Measurements from ENCODE around the gene HAO1.

DNA sequence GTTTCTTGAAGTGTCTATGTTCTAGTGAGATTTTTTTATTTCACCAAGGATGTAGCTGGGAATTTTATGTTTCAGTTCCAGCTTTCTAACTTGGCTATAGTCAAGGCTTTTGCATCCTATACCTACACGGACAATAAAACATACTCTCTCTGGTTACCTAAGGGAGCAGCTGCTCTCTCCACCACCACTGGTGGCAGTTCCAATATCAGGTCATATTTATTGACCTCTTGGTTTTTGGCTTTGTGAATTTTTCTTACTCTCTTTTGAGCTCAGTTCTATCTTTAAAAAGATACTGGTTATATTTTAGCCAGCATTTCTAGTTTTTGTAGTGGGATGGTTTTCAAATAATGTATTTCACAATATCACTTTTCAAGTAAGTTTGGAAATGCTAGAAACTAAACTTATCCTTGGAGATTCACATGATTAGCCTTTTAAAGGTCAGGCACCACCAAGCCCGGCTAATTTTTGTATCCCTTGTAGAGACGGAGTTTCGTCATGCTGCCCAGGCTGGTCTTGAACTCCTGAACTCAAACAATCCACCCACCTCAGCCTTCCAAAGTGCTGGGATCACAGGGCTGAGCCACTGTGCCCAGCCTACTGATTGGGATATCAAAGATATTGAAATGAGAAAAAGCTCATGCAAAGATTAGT lies 34.7 kb upstream of the HAO1 start:
- TF ChIP-seq, protein P1, sequence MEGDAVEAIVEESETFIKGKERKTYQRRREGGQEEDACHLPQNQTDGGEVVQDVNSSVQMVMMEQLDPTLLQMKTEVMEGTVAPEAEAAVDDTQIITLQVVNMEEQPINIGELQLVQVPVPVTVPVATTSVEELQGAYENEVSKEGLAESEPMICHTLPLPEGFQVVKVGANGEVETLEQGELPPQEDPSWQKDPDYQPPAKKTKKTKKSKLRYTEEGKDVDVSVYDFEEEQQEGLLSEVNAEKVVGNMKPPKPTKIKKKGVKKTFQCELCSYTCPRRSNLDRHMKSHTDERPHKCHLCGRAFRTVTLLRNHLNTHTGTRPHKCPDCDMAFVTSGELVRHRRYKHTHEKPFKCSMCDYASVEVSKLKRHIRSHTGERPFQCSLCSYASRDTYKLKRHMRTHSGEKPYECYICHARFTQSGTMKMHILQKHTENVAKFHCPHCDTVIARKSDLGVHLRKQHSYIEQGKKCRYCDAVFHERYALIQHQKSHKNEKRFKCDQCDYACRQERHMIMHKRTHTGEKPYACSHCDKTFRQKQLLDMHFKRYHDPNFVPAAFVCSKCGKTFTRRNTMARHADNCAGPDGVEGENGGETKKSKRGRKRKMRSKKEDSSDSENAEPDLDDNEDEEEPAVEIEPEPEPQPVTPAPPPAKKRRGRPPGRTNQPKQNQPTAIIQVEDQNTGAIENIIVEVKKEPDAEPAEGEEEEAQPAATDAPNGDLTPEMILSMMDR (IDR thresholded peaks at IDR 0.05), result no peak
- no peak for TF ChIP-seq POLR2A (IDR thresholded peaks at IDR 0.05)

All from uterus (tissue), 2 donors.